Measurements from ENCODE around the gene ALK. TPM values are rescaled to one million over a fixed set of nuclear protein-coding genes. Genes with fewer than 3 reads are reported as not detected.

ALK gene
- total and polyA plus RNA-seq, 10 of the 15 experiments (the other 5 are each of a cell fraction or from before 2014, with no cell fraction given) = 0.11 TPM; not detected in 9

- Histone ChIP-seq H3K9me3 (replicated peaks; ENCODE audit: control insufficient read depth, insufficient read depth, low read length) (no peaks in the 10 kb centered on the region), H4K20me1 (ENCODE audit: control insufficient read depth, insufficient read depth) (no peaks in the 10 kb centered on the region), H3K27me3 (replicated peaks in 1 of 2; ENCODE audit: control insufficient read depth in 2 of 2, insufficient read depth in 2 of 2, low read length in 1 of 2) (no peaks in the 10 kb centered on the region), H3K4me3 (no peak overlapping the region), H3K79me2 (ENCODE audit: control insufficient read depth, insufficient read depth, low read length) (no peaks in the 10 kb centered on the region), H3K27ac (ENCODE audit: control insufficient read depth, insufficient read depth) (no peak overlapping the region), H2AFZ (ENCODE audit: control insufficient read depth, low read depth, low read length) (no peak overlapping the region), H3K36me3 (ENCODE audit: control insufficient read depth in 2 of 2, insufficient read depth in 2 of 2, low read length in 1 of 2) (no peaks in the 10 kb centered on the region), H3K4me1 (ENCODE audit: control insufficient read depth, insufficient read depth, low read length) (no peaks in the 10 kb centered on the region), H3K9ac (ENCODE audit: control insufficient read depth, insufficient read depth, low read length) (no peak overlapping the region), H3K4me2 (ENCODE audit: control insufficient read depth, insufficient read depth) (no peak overlapping the region)
- ChIA-PET POLR2A (no interaction called here), RAD21 (ENCODE audit: unreplicated experiment) (no interaction called here), SMC1A (ENCODE audit: uncharacterized antibody, unreplicated experiment) (no interaction called here), CTCF (interaction anchor here (0.9 kb wide), 1 partner anchor 11 kb away, joined by 4 read pairs; no protein-coding TSS in a partner anchor)
- TF ChIP-seq NKRF (conservative IDR thresholded peaks at IDR 0.05) (no peak), KAT2A (conservative IDR thresholded peaks at IDR 0.05; ENCODE audit: control insufficient read depth, low read depth, low read length) (no peak), ZNF384 (IDR thresholded peaks at IDR 0.05; ENCODE audit: borderline replicate concordance, low read depth, low read length) (no peak), BRCA1 (IDR thresholded peaks at IDR 0.05; ENCODE audit: low read depth, low read length) (no peak), STAT1 (conservative IDR thresholded peaks at IDR 0.05) (no peak), NFIC (IDR thresholded peaks at IDR 0.05; ENCODE audit: low read depth, low read length) (no peak), ZNF217 (IDR thresholded peaks at IDR 0.05) (no peak), NBN (IDR thresholded peaks at IDR 0.05) (no peak), JUNB (IDR thresholded peaks at IDR 0.05) (no peak), RAD51 (IDR thresholded peaks at IDR 0.05) (no peak), YBX1 (IDR thresholded peaks at IDR 0.05) (no peak), JUND (IDR thresholded peaks at IDR 0.05; ENCODE audit: low read depth, low read length) (no peak), PBX3 (IDR thresholded peaks at IDR 0.05; ENCODE audit: insufficient replicate concordance, low read depth, low read length) (no peak), IRF5 (IDR thresholded peaks at IDR 0.05; ENCODE audit: borderline replicate concordance) (no peak), CHD4 (IDR thresholded peaks at IDR 0.05) (no peak), USF1 (IDR thresholded peaks at IDR 0.05; ENCODE audit: borderline replicate concordance, extremely low read length, insufficient read depth, low read depth, low read length) (no peak), NFYB (IDR thresholded peaks at IDR 0.05; ENCODE audit: insufficient read depth, low read depth, low read length) (no peak), ZNF622 (IDR thresholded peaks at IDR 0.05) (no peak), FOXK2 (IDR thresholded peaks at IDR 0.05) (no peak)
- ATAC-seq (no peak), FAIRE-seq (no peak), DNase-seq (ENCODE audit: low read depth, low spot score) (no peak)
- BruUV-seq (replicated peaks) = no TSS peak
- 50% methylated on average over 8 of the region's 8 CpGs for WGBS (ENCODE audit: insufficient coverage, insufficient replicate concordance, low lambda C conversion rate, missing lambda C conversion rate)
- in situ Hi-C loops (cut with MboI) = no loop called here
- intact Hi-C loops (cut with micrococcal nuclease; ENCODE audit: unreplicated experiment) = no loop called here
Observed at GRCh38 chr2:29650631-29651097, 270.7 kb downstream of the ALK start.

Measured in GM12878 (cell line).